ENCODE results near the gene KCNMA1.

The KCNMA1 gene

GRCh38 chr10:77633376-77633775 is 4.2 kb downstream of the KCNMA1 start:
- TF ChIP-seq ZNF274 (IDR thresholded peaks at IDR 0.05; ENCODE audit: low read depth, low read length), result no peak
- H3K4me3 ChIP-seq (ENCODE audit: low read length), result no peak overlapping the region

DNA sequence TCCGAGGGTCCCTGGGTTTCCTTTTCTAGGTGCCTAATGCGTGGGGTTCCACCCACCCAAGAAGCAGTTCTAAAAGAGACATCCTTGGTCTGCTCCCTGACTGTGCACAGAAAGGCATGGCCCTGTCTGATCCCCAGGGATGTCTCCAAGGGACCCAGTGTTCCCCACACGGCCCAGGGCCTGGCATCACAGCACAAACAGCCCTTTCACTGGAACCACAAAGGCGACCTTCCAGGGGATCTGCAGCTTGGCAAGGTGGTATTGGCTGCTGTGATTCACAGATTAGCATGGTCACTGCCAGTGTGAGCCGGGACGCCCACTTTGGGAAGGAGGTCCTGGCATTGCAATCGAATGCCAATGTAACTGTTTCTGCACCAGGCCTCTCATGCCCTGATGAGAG is 6.4 kb downstream of the KCNMA1 start:
- no peak for TF ChIP-seq ZNF274 (IDR thresholded peaks at IDR 0.05; ENCODE audit: low read depth, low read length)
- H3K4me3 ChIP-seq (ENCODE audit: low read length), result no peak overlapping the region

- no peak for TF ChIP-seq ZNF274 (IDR thresholded peaks at IDR 0.05; ENCODE audit: low read depth, low read length)
- no peak overlapping the region for H3K4me3 ChIP-seq (ENCODE audit: low read length)
Observed at GRCh38 chr10:77630507-77630848, 7.1 kb downstream of the KCNMA1 start.

GRCh38 chr10:77629775-77630506 is 7.7 kb downstream of the KCNMA1 start:
- TF ChIP-seq ZNF274 (IDR thresholded peaks at IDR 0.05; ENCODE audit: low read depth, low read length), result no peak
- H3K4me3 ChIP-seq (ENCODE audit: low read length), result no peak overlapping the region

- no peak for TF ChIP-seq ZNF274 (IDR thresholded peaks at IDR 0.05; ENCODE audit: low read depth, low read length)
- H3K4me3 ChIP-seq (ENCODE audit: low read length), result no peak overlapping the region
Observed at GRCh38 chr10:77628906-77629730, 8.5 kb downstream of the KCNMA1 start.

DNA sequence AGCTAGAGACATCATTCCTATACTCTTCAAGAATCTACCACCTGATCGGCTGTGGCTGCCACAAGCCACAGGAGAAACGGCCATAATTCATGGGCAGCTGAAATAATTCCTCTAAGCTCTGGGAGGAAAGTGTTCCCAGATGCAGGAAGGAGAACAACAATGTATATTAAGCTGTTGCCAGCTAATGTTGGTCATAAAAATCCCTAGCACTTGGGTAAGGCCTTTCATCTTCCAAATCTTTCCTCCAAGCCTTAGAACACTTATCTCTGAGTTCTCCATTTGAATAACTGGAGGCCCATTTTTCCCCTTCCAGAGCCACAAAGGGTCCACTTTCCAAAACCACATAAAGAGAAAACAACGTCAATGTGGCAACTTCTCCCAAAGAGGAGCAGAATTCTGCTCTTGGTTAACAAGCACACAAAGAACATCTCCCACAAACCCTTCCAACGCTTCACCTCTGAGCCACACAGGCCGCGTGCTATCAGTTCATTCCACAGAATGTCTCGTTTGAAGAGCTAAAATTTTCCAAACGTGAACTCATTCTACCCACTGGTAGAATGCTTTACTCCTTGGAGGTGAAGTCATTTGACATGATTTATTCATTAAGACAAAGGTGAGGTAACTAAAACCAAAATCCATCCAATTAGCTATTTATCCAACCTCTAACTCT is 11.2 kb downstream of the KCNMA1 start:
- no peak for TF ChIP-seq ZNF274 (IDR thresholded peaks at IDR 0.05; ENCODE audit: low read depth, low read length)

GRCh38 chr10:77625379-77625778 is 12.2 kb downstream of the KCNMA1 start:
- no peak overlapping the region for H3K4me3 ChIP-seq (ENCODE audit: low read length)
- TF ChIP-seq ZNF274 (IDR thresholded peaks at IDR 0.05; ENCODE audit: low read depth, low read length), result no peak

More for the DNA sequence above, 11.2 kb downstream of the KCNMA1 start:
- no peak overlapping the region for H3K4me3 ChIP-seq (ENCODE audit: low read length)

DNA sequence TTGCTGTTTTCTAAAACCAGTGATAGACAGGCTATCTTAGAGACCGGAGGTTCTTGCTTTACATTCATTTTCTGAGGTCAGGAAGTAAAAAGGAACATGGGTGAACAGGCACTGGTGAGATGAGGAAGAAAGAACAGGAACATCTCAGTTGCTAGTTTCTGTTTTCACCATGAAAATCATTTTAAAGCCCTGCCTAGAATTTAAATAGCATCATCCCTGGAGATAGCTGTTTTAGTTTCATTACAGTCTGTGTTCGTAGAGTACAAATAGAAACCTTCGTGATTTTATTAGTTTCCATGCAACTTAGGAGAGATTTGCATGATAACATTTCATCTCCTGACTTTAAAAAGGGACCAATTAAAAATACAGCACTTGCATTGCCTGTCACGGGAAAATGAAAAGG is 14.7 kb downstream of the KCNMA1 start:
- H3K4me3 ChIP-seq (ENCODE audit: low read length), result no peak overlapping the region
- TF ChIP-seq ZNF274 (IDR thresholded peaks at IDR 0.05; ENCODE audit: low read depth, low read length), result no peak

GRCh38 chr10:77620731-77621130 is 16.9 kb downstream of the KCNMA1 start:
- no peak for TF ChIP-seq ZNF274 (IDR thresholded peaks at IDR 0.05; ENCODE audit: low read depth, low read length)

DNA sequence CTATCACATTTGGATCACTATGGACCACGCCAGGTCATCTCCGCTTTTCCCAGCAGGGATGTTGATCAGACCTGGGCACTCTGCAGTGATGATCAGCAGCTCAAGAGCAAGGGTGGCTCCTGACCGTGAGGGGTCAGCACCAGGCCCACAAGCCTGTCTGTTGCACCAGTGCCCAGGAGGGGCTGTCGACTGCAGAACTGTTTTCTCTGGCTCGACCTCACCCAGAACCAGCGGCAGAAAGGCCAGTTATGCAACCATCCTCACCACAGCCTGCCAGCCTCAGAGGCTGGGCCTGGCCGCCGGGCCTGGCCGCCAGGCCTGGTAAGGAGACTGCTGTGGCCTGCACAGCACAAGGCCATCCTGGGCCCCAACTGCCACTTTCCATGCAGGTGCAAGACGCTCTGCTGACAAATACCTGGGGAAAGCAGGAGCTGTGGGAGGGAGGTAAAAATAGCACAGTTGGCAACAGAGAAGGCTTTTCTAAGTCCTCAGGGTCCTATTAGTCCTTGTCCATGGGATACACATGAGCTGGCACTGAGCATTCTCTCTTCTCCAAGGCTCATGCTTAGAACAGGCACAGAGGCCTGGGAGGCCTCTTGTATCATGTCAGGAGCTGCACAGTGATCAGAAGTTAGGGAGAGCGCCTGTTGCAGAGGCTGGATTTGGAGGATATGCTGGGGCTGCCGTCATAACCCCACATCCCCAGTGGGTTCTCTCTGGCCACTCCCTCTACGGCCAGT is 17.5 kb downstream of the KCNMA1 start:
- no peak for TF ChIP-seq ZNF274 (IDR thresholded peaks at IDR 0.05; ENCODE audit: low read depth, low read length)
- H3K4me3 ChIP-seq (ENCODE audit: low read length), result no peak overlapping the region

More at GRCh38 chr10:77620731-77621130, 16.9 kb downstream of the KCNMA1 start:
- H3K4me3 ChIP-seq (ENCODE audit: low read length), result no peak overlapping the region

DNA sequence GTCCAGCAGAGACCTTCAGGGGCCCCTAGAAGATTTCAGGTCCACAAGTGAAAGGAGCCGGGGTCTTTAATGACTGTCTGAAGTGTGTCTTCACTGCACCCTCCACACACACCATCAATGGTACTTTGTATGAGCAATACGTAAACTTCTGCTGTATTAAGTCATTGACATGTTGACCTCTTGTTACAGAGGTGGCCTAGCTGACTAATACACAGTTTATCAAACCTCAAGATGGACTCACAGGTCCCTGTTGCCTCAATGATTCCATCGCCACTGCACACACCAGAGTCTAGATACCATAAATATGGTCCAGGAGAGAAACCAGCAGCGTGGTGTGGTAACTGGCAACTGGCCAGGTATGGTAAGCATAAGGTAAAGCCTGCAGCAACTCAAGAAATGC is 19.5 kb downstream of the KCNMA1 start:
- no peak for TF ChIP-seq ZNF274 (IDR thresholded peaks at IDR 0.05; ENCODE audit: low read depth, low read length)
- no peak overlapping the region for H3K4me3 ChIP-seq (ENCODE audit: low read length)

DNA sequence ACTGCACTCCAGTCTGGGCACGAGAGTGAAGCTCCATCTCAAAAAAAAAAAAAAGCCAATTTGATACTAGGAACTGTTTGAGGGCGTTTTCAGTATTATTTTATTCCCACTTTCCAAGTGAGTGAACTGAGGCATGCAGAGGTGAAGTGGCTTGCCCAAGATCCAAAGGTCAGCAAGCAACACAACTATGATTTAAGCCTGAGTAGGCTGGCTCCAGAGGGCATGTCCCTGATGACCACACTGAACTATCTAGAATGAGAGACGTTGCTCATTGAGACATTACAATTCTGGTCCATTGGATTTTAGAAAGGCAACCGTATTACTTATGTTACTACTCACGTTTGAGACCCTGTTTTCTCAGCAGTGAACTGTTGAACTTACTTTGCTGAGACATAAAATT is 20.8 kb downstream of the KCNMA1 start:
- no peak overlapping the region for H3K4me3 ChIP-seq (ENCODE audit: low read length)
- no peak for TF ChIP-seq ZNF274 (IDR thresholded peaks at IDR 0.05; ENCODE audit: low read depth, low read length)

GRCh38 chr10:77614778-77615625 is 22.6 kb downstream of the KCNMA1 start:
- no peak for TF ChIP-seq ZNF274 (IDR thresholded peaks at IDR 0.05; ENCODE audit: low read depth, low read length)
- H3K4me3 ChIP-seq (ENCODE audit: low read length), result no peak overlapping the region
